NCI-H748 treated with DMSO at 0.1 percent for 48 hours (cell line): Measurements from ENCODE around the gene SCIMP.
"Not testable (repeated sequence)": the region's sequence is repeated elsewhere in the genome, so short reads cannot be mapped to it uniquely, and the experiment has no call there.

Experiments
- DNase-seq: peaks from one replicate; lab custom pipeline; 2025; lab: John Stamatoyannopoulos, UW

The SCIMP gene

DNA sequence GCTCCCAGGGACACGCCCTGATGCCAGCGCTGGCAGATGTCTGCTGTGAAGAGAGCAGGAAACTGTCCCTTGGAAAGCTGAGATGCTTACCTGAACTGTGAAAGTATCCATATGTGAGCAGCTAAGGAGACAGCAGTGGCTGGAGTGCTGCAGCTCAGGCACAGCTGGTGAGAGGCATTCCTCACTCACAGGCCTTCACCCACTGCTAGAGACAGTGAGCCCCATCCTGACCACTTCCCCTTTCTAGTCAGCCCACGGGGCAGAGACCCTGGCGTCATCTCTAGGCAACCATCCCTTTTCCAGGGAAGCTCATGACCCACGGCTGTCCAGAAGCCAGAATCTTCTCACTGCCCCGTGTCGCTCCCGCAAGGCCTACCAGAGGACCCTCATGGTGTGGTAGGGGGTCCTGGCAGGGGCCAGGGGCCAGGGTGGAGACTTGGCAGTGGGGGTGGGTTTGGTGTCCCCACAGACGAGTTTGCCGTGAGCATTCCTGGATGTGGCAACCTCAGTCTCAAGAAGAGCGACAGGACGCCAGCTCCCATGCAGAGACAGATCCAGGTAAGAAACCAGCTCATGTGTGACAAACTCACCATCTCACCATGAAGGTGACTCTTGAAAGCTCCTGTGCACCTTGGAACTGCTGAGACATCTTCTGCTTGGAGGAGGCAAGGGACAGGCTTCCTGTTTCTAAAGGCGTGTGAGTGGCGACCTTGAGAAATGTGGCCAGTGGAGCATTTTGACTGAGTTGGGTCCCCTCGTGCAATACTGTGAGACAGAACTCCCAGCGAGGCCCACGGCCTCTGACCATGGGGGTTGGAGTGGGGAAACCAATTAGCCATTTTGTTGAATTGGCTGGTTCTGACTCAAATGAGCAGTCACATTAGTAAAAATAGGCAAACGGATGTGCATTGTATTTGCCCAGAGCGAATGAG is at the start of gene SCIMP:
Gene SCIMP (minus strand): TSS at position 216 of the 932 bp plus-strand sequence. CDS start 105 bp downstream, at position 111.
- no peak for DNase-seq

DNA sequence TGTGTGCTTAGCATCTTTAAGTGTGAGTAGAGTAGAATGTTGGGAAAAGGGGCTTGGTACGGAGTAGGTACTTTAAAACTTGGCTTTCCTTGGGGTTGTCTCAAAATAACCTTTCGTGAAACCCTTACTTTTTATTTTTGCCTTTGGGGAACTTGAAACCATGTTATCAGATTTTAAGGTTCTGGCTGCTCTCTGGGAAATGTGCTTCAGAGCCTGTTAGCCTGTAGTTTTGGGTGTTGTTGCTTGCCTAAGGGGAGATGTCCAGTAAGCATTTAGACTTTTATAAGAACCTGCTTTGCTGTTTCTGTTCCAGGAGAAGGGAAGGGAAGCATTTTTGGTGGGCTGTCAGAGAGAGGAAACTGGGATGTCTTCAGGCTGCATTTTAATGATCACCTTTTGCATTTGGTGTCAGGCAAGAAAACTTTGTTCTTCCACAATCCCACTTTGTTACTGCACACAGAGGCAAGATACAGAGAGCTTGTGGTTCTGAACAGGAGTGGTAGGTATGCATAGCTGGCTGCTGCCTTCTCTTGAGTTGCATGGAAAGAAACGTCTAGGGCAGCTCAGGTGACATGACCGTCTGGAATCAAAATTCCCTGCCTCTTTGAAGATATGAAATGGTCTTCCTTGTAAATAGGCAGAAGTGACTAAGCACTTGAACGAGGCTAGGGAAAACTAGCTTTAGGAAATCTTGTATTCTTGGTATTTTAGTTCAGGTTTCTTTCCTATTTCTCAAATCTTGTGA is 49.1 kb upstream of the SCIMP start:
- DNase-seq, result no peak

DNA sequence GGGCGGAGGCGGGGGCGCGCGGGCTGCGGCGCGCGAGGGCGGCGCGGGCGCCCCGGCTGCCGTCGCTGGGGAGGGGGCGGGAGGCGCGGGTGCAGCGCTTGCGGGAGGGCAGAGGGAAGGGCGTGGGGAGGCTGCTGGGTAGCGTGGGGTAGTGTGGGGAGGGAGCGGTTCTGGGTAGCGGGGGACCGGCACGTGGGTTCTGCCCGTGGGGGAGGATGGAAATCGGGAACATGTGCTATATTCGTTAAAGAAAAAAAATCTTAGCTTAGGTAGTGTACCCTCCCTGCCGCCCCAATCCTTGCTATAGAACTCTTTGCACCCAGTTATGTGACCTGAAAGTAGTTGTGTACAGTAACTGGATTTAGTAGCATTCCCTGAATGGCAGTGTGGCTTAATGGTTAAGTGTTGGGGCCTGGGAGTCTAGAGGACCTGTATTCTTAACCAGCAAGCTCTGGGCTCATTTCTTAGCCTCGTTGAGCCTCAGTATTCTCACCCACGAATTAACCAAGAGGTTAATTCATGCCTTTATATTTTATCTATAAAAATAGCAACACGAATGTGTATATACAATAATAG is 48.1 kb upstream of the SCIMP start:
- peak; percentile 10 for DNase-seq

DNA sequence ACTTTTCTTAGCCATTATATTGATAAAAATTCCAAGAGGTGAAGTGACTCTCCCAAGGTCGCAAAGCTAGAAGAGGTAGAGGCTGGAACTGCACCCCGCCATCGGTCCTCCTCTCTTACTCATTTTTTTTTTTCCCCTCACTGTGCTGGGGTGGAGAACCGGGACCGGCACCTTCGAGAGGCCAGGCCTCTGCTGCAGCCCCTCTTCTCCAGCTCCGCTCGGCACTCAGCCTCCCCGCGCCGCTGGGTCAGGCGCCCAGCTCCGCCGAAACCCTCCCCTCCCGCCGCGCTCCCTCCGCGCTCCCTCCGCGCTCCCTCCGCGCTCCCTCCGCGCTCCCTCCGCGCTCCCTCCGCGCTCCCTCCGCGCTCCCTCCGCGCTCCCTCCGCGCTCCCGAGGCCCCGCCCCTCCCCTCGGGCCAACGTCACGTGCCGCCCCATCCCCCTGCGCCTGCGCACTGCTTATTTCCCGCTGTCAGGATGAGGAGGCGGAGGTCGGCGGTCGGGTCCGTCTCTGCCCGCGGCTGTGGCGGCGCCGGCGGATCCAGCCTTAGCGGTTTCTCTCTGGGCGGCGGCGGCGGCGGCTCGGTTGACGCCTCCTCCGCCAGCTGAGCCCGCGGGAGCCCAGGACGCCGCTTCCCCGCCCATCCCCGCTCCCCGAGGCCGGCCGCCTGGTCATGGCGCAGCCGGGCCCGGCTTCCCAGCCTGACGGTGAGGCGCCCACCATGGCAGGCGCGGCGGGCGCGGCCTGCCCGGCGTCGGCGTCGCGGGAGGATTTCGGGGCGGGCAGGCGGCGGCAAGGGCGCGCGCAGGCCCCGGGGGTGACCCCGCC is 47.4 kb upstream of the SCIMP start, which contains the start of gene RABEP1:
Gene RABEP1 (plus strand): TSS at position 471 of the 828 bp plus-strand sequence. CDS start 203 bp downstream, at position 674.
- DNase-seq, result peak; percentile 84

- no peak for DNase-seq
Observed at GRCh38 chr17:5272322-5272721, 37.7 kb upstream of the SCIMP start.

GRCh38 chr17:5269241-5269960 is 34.7 kb upstream of the SCIMP start:
- no peak for DNase-seq

DNA sequence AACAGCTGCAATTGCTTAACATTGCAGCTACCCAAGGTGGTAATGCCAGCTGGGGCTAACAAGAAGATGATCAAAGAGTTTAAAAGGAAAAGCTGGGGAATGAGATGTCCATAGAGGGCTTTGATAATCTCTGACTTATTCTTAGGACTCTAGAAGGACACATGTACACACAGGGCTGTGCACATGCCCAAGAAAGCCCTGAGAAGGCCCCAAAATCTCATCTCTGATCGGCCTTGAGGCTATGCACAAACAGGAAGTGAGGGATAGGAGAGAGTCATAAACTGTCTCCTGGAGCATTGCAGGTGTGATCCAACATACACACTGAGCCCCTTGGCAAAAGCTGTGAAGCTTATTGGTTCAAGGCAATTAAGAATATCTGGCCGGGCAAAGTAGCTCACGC is 30.2 kb upstream of the SCIMP start:
- no peak for DNase-seq

DNA sequence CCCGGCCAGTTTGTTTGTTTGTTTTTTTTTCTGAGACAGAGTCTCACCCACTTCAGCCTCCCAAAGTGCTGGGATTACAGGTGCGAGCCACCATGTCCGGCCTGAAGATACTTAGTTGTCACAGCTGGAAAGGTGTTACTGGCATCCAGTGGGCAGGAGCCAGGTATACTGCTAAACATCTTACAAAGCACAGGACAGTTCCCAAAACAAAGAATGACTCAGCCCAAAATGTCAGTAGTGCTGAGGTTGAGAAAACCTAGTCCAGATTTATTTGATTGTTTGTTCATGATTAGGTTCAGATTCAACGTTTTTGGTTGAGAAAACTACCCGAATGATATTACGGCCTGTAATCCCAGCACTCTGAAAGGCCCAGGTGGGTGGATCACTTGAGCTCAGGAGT is 28.8 kb upstream of the SCIMP start:
- no peak for DNase-seq

DNA sequence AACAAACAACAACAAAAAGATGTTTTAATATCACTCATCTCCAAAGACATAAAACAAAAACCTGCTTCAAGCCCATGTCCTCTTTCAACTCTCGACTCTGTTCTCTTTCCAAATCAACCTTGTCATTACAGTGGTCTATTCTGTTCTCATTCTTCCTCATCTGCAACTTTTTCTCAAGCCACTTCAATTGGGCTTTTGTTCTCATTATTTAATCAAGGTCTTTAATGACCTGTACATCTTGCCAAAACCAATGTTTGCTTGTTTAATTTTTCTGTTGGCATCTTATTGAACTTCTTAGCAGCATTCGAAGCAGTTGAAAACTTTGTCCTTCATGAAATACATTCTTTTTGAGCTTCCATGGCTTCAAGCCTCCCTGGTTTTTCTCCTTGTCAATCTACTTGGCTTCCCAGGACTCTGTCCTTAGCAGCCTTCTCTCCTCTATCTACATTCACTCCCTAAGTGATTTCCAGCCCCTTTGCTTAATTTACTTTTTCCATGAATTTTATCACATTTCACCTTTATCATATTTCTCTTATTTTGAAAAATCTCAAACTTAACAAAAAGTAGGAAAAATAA is 27.8 kb upstream of the SCIMP start:
- no peak for DNase-seq

DNA sequence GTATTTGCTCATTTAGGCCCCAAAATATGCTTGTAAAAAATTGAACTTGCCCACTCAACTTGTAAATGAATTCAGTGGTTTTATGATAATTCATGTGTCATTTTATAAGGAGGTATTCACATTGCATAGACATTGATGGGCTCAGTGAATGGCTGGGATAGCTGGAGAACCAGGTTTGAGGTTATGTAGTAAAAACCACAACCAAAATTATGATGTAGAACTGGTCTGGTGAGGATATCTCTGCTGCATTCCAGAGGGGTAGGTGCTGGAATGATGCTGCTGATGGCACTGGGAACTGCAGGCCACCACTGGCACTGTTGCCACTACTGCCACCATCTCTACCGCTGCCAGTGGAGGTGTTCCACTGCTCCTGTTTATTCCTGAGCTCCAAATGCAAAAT is 25.9 kb upstream of the SCIMP start:
- DNase-seq, result no peak

DNA sequence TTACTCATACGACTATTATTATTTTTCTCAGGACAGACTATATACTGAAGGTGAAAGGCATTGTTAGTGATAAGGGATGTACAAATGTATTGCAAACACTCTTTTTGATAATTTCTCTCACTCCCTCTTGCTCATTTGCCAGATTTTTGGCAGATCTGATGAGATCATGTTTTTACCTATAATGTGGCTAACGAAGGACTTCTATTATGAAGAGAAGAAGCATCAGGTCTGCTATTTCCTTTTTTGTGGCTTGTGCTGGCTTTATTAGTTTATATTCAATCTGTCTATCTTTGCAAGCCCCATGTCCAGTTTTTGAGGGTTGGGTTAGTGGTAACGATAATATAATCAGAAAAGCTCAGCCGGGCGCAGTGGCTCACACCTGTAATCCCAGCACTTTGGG is 22.5 kb upstream of the SCIMP start:
- no peak for DNase-seq

- no peak for DNase-seq
Observed at GRCh38 chr17:5254903-5255521, 20.4 kb upstream of the SCIMP start.

DNA sequence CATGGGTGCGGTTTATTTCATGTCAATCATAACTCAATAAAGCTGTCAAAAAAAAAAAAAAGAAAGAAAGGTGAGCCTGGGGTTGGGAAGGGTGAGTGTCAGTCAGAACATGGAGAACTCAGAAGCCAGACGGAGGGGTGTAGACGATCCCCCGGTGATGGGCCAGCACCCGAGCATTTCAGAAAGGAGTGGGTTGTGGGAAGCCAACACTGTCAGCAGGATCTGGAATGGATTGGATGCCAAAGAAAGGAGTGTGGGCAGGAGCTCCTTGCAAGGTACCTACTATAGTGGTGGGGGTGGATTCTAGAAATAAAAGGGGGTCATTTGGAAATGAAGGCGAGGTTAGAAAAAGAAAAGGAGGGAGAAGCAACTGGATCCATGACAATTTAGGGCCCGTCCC is 19.8 kb upstream of the SCIMP start:
- no peak for DNase-seq

DNA sequence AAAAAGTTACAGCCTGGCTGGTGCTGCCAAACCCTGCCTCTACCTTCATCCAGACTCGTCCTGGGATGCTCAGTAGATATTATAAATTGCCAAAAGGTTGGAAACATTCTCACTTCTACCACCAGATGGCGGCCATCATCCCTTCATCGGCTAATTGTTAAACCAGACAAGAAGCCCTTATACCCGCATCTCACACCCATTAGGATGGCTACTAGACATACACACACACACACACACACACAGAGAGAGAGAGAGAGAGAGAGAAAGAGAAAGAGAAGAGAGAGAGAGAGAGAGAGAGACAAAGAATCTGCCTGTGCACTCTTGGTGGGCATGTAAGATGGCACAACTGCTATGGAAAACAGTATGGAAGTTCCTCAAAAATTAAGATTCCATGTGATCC is 15.0 kb upstream of the SCIMP start:
- peak; percentile 78 for DNase-seq

GRCh38 chr17:5248821-5249479 is 14.3 kb upstream of the SCIMP start:
- DNase-seq, result no peak

GRCh38 chr17:5247621-5248020 is 13.0 kb upstream of the SCIMP start:
- no peak for DNase-seq

- DNase-seq, result no peak
Observed at GRCh38 chr17:5241861-5242671, 7.4 kb upstream of the SCIMP start.

DNA sequence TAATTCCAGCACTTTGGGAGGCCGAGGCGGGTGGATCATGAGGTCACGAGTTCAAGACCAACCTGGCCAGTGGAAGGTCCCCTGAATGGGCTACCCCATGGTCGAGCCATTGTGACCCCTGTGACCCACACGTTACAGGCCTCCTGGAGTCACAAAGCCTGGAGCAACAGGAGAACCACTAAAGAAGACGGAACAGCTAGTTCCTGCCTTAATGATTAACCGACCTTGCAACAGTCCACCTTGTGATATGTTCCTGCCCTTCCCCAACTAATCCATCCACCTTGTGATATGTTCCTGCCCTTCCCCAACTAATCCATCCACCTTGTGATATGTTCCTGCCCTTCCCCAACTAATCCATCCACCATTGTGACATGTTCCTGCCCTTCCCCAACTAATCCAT is 5.1 kb upstream of the SCIMP start:
- DNase-seq, result not testable (repeated sequence)

- no peak for DNase-seq
Observed at GRCh38 chr17:5238333-5238732, 3.7 kb upstream of the SCIMP start.
